ENCODE data around the gene RPTOR.

The RPTOR gene

DNA sequence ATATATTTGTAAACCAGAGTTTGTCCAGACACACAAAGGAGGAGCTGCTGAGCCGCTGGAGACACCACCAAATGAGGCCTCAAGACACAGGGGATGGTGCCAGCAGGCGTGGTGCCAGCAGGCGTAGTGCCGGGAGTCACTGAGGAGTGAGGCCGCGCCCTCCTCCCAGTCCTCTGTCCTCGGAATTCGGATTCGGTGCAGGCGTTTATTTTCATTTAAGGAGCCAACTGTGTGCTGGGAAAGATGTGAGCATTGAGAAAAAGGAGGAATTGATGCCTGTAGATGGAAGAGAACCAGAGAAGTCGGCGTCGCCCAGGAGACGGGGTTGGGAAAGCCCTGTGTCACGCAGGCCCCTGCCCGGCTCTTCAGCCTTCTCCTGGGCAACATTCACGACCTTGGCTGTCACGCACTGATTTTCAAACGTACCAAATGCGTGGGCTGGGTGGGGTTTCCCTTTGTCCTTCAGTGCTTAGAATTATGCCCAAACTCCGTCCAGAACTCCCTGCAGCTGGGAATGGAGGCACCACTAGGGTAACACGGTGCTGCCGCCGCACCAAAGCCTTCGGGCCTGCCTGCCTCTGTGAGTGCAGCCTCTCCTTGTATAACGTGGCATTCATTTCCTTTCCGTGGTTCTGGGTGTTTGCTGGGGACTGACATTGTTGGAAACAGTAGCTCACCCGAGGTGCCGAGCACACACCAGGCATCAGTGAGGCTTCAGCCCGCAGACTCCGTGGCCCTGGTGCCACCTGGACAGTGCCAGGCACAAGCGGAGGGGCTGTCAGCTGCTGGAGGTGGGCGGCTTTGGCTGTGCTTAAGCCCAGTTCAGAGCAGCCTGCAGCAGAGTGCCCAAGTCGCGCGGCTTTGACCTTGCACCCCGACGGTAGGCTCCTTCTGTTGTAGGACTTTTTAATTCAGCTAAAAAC, 398.0 kb downstream of the RPTOR start:
- DNase-seq: no peak

DNA sequence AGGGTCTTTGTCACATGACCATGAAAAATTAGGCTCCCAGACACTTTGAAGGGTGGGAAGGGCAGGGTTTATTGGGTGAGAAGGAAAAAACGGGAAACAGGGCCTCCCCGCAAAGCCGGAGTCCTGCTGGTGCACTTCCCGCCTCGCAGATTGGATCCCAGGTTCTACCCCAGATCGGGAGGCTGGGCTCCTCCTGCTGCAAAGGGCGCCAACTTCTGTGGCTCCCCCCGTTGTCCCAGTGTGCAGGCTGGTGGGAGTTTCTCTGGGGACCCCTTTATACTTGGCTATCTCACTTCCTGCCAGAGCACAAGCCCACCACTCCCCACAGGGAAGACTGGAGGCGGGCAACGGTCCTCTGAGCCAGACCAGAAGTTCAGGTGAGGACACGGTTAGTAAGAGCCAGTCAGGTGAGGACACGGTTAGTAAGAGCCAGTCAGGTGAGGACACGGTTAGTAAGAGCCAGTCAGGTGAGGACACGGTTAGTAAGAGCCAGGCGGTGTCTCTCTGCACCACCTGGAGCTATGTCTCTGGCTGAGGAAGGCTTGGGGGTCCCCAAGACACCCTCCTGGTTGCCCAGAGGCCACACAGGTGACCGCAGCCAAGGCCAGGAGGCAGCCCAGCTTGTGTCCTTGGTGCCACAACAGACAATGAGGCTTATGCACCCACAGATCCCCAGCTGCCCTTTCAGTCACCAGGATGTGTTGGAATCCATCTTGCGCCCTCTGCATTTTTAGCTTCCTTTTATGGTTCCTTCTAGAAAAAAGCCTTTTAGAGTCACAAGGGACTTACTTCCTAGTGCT, 398.9 kb downstream of the RPTOR start:
- DNase-seq: no peak

DNA sequence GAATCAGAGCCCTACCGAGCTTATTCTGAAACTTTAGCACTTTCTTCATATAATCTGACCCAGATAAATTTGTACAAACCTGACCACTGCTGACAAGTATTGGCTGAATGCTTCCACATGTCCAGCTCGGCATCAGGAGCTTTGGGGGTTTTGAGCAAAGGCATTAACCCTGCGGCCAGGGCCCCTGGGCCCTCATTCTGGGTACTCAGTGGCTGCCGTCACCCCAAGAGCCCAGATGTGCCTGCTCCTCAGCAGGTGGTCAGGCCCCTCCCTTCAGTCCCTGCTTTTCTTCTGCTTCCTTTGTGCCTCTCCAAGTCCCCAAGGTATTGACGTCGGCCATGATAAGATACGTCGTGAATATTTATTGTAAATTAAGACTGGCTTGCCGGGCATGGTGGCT, 399.7 kb downstream of the RPTOR start:
- no peak for DNase-seq

DNA sequence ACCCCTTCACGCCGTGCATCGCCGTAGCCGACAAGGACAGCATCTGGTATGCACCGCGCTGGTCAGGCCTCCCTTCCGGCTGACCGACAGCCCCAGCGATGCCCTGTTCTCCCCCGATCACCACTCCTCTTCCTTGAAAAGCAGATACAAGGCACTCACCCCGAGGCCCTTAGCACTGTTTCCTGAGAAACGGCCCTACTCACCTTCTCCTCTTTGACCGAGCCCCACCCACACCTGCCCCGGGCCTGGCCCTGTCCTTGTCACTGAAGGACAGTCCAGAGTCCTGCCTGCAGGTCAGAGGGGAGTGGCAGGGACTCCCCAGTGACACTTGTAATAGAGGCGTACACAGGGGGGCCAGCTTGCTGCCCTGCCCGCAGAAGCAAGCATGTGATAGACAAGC, 401.1 kb downstream of the RPTOR start:
- no peak for DNase-seq

DNA sequence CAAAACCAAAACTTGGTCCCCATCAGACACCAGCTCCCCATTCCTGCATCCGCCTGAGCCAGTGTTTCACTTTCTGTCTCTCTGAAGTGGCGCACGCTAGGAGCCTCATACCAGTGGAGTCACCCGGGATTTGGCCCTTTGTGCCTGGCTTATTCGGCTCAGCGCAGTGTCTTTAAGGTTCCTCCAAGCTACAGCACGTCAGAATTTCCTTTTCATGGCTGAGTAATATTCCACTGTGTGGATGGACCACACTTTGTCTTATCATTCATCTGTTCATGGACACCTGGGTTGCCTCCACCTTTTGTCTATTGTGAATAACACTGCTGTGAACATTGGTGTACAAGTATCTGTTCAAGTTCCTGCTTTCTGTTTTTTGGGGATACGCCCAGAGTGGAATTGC, 401.8 kb downstream of the RPTOR start:
- no peak for DNase-seq

DNA sequence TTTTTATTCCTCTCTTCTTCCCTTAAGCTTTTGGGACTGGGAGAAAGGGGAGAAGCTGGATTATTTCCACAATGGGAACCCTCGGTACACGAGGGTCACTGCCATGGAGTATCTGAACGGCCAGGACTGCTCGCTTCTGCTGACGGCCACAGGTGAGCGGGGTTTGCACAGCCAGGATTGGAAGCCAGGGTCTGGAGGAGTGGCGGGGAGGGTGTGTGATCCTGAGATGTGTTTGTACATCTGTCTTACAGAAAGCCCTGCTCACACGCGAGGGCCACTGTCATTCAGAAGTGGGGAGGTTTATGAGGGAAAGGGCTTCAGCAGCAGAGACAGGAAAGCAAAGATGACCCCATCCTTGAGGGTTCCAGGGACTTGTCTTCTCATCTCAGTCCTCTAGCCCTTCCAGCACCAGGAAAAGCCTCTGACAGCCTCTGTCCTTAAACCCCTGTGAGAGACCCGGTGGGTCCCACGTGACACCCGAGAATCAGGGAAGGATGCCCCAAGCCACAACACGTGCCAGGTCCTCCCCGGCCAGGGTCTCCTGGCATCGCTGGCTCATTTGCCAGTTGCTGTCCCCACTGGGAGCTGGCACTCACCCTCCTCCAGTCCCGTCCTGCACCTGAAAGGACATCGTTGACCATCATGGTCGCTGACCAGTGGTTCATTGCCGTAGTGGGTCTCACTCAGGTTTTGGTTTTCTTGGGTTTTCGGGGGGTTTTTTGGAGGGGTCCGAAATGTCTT, 402.7 kb downstream of the RPTOR start:
- DNase-seq: no peak

DNA sequence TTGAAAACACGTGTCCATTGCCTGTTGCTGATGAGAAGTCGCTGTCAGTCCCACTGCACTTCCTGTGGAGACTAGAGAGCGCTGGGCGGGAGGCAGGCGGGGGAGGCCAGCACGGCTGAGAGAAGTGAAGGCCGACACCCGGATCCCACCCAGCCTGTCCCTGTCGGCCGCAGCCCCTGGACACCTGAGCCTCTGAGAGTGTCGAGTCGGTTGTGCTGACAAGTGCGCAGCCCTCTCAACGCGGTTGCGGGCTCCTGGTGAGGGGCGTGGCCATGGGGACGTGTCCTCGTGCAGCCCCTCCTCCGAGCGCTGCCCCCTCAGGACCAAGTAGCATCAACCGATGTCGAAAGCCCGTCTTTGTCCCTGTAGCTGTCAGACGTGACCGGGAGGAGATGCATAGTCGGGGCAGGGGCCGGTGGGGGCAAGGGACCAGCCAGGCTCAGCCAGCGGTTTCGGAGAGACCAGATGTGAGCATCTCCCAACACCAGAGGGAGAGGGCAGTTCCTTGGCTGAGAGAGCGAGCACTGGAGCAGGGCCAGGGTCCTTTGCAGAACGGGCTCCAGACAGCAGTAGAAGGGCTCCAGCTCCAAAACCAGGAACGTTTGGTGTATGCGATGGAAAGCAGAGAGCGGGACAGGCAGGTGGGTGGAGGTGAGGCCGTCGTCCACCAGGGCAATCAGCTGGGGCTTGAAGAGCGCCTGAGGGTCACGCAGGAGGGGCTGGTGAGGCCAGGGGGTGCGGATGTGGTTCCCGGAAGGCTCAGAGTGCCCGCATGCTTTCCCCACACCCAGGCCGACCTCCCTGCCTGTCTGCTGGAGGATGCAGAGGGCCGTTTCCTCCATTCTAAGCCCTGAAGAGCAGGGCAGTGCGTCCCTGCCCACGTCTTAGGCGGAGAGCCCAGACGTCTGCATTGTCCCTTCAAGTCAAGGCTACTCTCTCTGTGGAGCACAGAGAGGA, 403.7 kb downstream of the RPTOR start:
- DNase-seq: no peak

DNA sequence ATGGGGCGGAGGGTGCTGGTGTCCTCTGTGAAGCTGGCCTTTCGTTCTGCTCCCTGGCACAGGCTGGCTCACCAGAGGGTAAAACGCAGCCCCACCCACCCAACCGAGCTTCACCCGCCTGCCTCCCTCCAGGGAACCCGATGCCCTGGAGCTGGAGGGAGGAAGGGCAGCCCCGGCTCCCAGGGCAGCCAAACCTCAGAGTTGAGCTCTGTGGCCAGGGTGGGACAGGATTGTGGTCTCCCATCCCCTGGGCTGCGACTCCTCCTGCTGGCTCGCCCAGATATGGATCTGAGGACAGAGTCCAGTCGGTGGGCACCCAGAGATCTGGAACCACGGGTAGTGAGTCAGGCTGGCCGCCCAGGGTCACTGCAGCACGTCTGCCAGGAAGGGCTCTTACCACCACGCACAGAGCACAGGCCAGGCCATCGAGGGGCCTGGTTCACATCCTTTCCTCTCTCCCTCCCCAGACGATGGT, 404.4 kb downstream of the RPTOR start:
- no peak for DNase-seq

DNA sequence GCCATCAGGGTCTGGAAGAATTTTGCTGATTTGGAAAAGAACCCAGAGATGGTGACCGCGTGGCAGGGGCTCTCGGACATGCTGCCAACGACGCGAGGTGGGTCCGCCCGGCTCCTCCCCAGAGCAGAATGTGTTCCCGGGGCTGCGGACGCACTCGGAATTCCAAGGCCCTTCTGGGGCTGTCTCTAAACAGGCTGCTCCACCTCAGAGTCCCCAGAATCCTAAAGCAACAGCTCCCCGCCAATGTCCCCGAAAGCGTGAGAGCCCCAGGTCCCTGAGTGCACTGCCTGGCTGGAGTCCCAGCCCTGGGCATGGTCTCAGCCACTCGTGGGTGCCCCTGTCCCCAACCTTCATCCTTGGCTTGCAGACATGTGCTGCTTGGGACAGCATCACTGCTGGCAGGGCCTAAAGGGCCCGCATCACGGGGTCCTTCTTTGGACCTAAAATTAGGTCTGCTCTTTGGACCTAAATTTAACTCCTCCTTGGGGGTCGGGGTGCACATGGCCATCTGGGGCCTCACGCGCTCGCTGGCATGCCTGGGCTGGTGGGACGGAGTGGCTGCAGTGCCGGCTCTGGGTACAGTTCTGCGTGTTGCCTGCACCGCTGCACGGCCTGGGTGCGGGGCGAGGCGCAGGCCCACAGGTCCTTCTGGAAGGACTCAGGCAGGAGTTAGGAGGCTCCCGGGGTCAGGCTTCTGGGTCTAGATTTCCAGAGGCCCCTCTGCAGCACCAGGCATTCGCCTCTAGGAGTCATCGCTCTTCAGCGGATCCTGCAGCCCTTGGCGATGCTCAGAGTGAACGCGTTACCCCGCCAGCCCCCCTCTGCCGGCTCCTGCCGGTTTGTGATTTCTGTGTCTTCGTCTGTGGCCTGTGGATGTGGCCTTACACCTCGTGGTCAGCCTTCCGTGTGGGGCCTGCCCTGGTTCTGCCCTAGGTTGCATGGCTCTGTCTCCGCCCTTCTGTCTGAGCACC, 405.1 kb downstream of the RPTOR start:
- DNase-seq: no peak

DNA sequence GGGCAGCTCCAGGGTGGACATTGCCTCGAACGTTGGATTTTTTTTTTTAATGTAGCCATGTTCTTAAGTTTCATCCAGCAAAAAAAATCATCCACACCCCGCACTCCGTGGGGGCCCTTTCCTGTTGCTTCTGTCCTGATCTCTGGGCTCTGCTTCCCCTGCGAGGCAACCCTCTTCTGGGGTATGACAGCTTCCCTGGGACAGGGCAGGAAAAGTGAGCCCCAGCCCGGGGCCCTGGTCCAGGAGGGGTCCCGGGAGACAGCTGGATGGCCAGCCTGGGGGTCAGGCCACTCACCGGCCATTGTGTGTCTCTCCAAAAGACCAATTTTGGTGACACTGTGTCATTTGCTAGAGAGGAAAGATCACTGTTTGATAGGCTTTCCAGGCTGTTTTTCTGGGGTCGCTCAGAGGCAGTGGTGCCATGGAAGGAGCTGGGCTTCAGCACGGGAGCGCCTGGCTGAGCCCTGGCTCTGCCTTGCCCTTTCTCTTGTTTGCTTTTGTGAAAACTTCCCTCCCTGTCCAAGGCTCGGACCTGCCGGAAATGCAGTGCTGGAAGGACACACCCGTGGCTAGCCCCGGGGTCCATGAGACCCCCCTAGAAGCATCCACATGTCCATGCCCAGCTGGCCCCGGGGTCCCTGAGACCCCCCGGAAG, 406.0 kb downstream of the RPTOR start:
- DNase-seq: no peak

DNA sequence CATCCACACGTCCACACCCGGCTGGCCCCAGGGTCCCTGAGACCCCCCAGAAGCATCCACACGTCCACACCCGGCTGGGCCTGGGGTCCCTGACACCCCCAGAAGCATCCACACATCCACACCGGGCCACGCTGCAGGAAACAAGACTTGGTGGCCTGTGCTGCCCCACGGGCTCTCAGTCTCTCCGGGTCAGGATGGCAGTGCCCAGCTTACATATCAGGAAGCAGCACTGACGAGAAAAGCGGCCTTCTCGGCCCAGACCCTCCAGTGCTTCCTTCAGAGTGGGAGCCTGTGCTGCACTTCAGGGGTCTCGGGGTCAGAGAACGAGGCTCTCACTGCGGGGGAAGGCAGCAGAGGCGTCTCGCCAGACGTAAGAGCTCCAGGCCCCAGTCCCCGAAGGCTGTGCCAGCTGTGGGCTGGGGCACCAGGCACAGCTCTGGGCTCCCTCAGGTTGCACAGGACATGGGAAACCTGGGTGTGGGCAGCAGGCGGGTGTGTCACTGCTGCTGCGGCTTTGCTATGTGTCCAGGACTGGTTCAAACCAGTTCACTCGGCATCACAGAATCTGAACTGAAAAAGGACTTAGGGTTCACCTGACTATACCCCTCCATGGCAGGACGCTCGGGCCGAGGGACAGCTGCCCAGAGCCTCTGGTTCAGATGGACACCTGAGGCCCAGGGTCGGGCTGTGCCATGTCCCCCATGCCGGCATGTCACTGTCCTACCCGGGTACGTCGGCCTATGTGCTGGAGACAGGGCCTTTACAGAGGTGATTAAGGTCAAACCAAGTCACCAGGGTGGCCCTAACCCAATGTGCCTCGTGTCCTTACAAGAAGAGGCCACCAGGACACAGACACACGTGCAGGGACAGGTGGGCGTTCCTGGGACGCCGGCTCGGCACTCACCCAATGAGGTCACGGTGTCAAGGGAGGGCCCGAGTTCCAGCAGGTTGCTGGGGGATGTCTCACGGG, 406.8 kb downstream of the RPTOR start:
- no peak for DNase-seq

DNA sequence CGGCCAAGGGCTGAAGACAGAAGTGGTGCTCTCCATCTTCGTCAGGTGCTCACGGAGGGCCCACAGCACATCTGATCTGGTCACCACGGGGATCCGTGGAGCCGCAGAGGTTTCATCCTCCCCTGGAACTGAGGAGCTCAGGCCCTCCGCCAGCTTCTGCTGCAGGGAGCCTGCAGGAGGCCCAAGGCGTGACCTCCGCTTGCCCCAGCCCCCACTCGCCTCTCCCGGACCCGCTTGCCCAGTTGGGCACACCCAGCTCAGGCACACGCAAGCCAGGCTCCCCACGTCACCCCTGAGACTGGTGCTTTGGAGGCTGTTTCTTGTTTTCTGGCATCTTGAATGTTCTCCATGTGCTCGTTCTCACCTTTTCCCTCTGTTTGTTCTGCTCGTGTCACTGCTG, 407.7 kb downstream of the RPTOR start:
- DNase-seq: no peak

DNA sequence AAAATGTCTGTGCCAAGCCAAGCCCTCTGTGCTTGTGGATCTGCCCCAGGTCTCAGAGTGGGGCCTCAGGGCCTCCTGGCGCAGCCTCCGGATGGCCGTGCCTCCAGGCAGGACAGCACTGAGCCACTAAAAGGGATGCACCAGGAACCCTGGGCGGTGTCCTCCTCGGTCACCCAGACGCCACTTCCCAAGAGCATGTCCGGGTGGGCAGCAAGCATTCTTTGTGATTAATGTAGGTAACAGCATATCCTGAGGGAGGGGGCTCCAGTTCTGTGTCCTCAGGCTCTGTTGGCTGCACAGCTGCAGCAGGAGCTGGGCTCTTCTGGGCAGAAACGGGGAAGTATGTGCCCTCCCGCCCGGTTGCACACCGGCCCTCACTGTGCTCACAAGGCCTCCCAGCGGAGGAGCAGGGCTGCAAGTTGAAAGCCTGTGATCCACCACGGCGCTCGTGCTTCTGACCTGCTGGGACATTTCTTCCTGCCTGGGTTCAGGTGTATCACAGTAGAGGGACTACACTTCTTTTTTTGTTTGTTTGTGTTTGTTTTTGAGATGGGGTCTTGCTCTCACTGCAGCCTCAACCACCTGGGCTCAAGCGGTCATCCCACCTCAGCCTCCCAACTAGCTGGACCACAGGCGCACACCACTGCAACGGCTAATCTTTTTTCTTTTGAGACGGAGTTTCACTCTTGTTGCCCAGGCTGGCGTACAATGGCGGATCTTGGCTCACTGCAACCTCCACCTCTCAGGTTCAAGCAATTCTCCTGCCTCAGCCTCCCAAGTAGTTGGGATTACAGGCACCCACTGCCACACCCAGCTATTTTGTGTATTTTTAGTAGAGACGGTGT, 409.1 kb downstream of the RPTOR start:
- DNase-seq: no peak

DNA sequence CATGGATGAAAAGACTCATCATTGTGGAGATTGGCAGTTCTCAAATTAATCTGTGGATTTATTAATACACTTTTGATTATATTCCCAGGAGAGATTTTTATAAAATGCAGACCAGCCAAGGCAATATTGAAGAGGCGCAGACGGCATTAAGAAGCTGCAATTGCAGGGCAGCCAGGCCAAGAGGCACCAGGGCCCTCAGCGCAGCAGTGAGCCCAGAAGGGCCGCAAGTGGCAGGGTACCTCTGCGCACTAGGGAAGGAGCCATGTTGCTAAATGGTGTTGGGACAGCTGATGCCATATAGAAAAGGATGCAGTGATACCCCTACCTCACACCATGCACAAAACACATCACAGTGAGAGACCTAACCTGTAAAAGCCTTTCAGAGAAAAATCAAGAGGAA, 410.4 kb downstream of the RPTOR start:
- DNase-seq: no peak

DNA sequence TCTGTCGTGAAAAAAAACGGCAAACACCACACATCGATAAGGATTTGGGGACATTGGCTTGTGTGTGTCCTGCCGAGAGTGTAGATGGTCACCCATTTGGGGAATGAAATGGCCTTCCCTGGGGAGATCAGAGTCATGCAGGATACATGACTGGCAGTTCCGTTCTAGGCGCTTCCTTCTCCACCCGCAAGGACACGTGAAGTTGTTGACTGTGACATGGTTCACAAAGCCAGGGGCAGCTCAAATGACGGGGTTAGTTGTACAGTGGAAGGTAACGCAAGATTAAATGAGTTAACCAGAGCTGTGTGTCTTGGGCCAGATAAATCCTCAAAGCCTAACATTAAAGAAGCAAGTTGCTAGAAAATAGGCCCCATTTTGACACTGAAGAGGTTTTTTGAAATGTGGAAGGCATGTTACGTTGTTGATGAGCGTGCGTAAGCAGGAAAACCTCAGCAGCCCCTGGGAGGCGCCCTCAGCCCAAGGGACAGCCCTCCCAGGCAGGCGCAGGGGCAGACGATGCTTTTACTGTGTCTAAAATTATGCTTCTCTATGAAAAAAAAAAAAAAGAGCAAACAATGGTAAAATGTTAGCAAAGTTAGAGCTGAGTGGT, 411.1 kb downstream of the RPTOR start:
- DNase-seq: no peak

DNA sequence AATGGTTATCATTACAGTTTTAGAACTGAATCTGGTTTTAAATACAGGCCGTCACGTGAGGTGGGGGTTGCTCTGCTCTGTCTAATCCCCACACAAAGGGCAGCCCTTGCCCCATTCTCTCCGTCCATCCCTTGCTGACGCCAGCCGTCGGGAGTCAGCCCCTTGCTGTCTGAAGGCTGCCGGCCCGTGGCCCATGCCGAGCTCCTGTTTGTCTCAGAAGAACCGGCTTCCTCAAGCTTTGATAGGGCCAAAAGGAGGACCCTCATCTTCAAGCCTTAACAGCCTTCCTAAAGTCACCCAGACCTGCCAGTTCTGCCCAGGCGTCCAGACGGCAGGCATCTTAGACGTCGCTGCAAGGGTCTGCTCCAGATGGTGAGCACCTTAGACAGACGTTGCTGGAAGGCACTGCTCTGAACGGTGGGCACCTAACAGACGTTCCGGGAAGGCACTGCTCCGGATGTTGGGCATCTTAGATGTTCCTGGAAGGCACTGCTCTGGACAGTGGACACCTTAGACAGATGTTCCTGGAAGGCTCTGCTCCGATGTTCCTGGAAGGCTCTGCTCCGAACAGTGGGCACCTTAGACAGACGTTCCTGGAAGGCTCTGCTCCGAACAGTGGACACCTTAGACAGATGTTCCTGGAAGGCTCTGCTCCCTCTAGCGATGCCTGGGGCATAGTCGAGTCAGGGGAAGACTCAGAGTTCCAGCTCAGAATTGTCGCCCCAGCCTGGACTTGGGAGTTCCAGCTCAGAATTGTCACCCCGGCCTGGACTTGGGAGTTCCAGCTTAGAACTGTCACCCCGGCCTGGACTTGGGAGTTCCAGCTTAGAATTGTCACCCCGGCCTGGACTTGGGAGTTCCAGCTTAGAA, 411.9 kb downstream of the RPTOR start:
- DNase-seq: no peak
